CD1c-positive myeloid dendritic cell (primary cell): ENCODE results near the gene ZBTB33.

Source experiments
- DNase-seq: peaks from one replicate; pipeline ENCODE4 v3.0.0-alpha.2; 2016; ENCODE audit errors: extremely low spot score

The ZBTB33 gene, protein sequence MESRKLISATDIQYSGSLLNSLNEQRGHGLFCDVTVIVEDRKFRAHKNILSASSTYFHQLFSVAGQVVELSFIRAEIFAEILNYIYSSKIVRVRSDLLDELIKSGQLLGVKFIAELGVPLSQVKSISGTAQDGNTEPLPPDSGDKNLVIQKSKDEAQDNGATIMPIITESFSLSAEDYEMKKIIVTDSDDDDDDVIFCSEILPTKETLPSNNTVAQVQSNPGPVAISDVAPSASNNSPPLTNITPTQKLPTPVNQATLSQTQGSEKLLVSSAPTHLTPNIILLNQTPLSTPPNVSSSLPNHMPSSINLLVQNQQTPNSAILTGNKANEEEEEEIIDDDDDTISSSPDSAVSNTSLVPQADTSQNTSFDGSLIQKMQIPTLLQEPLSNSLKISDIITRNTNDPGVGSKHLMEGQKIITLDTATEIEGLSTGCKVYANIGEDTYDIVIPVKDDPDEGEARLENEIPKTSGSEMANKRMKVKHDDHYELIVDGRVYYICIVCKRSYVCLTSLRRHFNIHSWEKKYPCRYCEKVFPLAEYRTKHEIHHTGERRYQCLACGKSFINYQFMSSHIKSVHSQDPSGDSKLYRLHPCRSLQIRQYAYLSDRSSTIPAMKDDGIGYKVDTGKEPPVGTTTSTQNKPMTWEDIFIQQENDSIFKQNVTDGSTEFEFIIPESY

DNA sequence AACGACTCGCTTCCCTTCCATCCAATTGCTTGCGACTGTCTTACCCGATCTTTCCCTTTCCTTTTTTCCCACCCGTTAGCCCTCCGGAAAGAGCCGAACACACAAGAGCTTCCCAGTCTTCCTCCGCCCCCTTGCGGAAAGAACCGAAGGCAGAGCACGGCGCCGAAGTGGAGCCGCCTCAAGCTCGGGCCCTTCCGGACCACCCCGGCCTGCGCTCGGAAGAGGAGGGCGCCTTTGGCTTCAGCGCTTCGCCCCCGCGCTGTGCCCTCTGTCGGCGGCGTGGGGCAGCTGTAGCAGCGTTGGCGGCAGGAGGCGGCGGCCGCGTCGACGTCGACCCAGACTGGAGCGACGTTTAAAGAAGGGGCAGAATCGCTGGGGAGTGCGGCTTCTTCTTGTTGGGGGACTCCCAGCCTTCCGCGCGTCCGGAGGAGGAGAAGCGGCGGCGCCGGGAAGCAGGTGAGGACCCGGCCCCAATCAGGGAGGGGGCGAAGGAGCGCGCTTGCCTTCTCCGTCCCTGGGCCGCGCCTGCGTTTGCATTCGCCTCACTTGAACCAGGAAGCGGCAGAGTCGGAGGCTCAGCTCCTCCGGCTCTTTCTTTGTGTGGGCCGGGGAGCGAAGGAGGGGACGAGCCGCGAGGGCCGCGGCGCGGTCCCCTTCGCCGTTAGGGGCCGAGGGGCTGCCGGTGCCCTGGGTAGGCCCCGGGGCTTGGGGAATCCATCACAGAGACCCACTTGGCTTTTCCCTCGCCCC is at the start of gene ZBTB33:
Gene ZBTB33 (plus strand): TSS at position 291 of the 750 bp plus-strand sequence. CDS start 2,604 bp downstream, outside the sequence.
- peak; percentile 91 for DNase-seq

- DNase-seq = no peak
Observed at GRCh38 chrX:120200851-120201250, 49.8 kb upstream of the ZBTB33 start.

- no peak for DNase-seq
Observed at GRCh38 chrX:120205816-120206753, 44.5 kb upstream of the ZBTB33 start.

DNA sequence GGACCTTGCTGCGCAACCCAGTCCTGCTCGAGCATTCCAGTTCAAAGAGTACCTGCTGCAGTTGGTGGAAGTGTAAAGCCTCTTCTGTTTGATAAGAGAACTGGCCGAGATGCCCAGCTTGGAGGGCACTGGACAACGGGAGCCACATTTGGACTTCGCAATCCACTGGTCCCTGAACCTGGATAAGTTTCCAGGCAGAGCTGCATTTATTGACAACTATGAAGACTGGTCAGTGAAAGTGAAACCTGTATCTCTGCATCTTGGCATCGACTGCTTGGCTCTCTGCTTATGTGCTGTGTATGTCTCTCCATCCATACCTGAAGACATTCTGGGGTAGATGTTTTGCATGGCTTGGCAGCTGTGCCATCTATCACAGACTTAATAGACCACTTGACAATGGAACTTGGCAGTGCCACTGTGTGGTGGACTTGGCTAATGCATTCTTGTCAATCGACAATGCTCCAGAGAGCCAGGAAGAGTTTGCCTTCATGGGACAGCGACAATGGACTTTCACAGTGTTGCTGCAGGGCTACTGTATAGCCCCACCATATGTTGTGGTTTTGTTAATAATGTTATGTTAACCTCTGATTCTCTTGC is 43.5 kb upstream of the ZBTB33 start:
- no peak for DNase-seq

- peak; percentile 61 for DNase-seq
Observed at GRCh38 chrX:120213438-120214265, 37.0 kb upstream of the ZBTB33 start.

DNA sequence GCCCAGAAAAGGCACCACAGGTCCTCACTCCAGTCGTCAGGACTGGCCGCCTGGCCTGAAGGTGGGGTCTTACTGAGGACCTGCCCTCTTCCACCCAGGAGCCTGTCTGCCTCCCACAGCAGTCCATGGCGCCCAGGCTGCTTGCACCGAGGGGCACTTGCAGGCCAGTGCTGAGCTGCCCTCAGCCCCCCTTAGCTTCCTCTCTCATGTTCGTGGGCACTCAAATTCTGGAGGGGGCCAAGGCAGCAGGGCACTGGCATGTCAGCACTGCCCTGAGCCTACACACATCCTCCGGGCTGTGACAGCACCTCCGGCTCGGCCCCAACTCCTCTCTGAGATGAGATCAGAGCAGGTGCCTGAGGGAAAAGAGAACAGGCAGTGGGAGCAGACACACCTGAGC is 27.2 kb upstream of the ZBTB33 start:
- no peak for DNase-seq

GRCh38 chrX:120224388-120224787 is 26.2 kb upstream of the ZBTB33 start:
- no peak for DNase-seq

DNA sequence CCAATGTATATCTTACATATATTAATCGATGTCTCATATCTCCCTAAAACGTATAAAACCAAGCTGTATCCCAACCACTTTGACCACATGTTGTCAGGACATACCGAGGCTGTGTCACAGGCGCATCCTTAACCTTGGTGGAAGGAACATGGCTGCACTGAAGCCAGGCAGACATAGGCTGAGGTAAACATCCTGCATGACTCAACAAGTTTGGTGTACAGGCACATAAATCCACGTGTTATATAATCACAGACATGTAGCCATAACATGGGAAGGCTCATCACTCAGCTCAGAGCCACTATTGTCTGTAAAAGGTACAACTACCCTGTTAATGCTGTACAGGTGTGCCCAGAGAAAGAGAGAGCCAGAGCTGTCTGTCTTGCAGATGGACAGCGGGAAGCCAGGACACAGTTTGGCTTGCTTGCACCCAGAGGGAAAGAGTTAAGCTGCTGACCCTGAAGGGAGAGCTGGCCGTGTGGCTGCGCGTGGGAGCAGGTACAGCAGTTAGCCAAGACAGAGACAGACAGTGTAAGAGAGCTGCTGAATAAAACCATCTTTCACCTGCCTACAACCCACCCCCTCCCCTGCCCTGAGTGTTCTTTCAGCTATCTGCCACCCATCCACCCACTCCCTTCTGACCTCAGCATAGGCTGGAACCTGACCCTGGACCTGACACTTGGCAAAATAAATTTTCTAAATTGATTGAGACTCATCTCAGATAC is 22.3 kb upstream of the ZBTB33 start:
- no peak for DNase-seq

GRCh38 chrX:120235284-120235683 is 15.3 kb upstream of the ZBTB33 start:
- no peak for DNase-seq

DNA sequence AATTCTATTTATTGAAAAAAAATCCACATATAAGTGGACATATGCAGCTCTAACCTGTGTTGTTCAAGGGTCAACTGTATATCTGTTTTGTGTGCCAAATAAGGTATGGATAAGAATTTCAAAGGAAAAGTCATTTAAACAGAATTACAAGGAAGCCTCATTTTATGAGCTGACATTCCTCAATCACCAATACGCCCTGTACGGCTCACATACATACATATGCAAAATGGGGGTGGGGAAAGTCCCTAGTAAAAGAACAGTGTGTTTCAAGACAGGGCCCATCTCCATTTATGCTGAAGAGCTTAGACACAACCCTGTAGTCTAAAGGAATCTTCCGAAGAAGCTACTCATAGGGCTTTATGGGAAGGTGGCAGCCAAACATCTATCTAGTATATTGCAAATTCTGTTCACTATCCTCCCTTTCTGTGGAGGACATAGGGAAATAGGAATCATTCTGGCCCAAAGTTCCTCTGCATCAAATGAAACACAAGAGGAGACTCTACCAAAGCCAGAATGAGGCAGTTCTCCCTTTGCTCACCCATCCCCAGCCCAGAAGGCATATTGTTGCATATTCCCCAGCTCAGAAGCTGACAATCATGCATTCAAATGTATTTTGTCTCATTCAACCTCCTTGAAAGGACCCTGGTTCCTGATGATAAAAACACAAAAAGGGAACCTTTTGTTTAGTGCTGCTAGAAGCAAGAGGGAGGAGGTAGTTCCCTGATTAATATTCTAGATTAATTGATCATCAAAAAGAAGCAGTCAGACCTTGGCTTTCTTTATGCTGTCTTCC is 13.7 kb upstream of the ZBTB33 start:
- no peak for DNase-seq

GRCh38 chrX:120238933-120239332 is 11.7 kb upstream of the ZBTB33 start:
- DNase-seq = no peak

- DNase-seq = no peak
Observed at GRCh38 chrX:120242813-120243212, 7.8 kb upstream of the ZBTB33 start.

DNA sequence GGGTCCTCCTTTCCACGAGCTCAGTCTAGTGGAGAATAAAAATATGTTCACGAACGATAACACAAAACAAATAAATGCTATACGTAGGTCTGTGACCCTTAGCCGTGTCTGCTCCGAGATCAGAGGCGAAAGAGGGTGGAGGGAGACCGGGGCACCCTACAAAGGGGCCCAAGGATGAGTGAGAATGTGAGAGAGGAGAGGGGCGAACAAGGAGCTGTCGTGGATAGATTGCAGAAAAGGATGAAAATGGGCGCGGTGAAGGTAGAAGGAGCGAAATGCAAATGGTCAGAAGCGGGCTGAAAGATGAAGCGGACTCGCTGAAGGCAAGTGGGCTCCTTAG is 6.2 kb upstream of the ZBTB33 start:
- no peak for DNase-seq

DNA sequence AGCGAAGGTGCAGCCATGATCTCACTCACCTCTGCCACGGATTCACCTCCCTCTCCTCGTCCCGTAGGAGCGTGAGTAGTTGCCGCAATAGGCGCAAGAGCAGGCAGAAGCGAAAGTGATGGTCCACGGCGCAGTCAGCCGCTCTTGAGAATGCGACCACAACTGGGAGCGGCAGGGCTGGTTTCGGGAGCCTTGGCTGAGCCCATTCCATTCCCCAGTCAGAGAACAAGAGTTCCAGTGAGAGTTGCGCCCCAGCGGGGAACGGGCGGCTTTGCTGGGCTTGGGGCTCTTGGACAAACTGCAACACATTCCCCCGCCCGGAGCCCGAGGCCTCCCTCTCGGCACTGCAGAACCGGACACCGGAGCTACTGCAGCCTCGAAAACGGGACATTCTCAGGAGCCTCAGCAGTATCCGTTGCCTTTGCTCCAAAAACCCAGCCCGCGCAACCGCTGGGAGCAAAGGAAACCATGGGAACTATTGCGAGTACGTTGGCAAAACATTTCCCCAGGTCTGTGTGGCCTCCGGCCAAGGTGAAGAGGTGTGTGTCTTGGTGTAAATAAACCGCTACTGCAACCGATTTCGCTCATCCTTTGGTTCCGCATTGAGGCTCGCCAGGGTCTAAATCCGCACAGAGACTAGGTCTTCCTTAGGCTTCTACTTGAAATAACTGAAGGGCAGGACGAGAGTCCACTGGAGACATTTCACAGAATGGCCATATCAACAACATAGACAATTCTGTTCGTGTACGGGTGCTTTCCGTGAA is 5.7 kb upstream of the ZBTB33 start:
- peak; percentile 70 for DNase-seq

- DNase-seq = peak; percentile 20
Observed at GRCh38 chrX:120251471-120252011, 929 bp downstream of the ZBTB33 start.

GRCh38 chrX:120253784-120254183 is 3.2 kb downstream of the ZBTB33 start:
- peak; percentile 3 for DNase-seq

DNA sequence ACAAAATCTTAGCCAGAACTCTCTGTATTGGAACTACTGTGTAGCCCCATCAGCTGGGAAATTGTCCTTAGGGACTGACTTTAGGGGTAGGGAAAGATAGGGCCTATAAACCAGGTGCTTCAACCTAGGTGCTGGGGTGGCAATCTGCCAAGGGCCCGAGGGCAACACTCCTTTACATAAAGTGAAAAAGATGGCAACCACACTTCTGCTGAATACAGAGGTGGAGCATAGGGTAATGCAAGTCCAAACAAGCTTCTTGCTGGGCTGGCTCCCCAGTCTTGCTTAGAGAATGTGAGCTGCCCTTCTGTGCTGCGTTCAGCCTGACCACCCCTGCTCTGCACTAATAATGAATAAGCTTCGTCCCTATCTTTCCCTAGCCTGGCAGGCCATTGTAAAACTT is 9.8 kb downstream of the ZBTB33 start:
- DNase-seq = no peak
